ENCODE data around the gene PEF1. TPM values are rescaled to one million over a fixed set of nuclear protein-coding genes. Genes with fewer than 3 reads are reported as not detected.

Gene PEF1
- total and polyA plus RNA-seq, 9 donors: 31.7 to 65.2 (median 58.2) TPM

GRCh38 chr1:31581821-31582810 lies 62.6 kb downstream of the PEF1 start:
- Histone ChIP-seq H3K4me3 (no peak overlapping the region), H3K36me3 (no peaks in the 10 kb centered on the region), H3K27me3 (no peaks in the 10 kb centered on the region), H3K27ac (peak overlapping the region; percentile 71 to 79), H3K9me3 (no peaks in the 10 kb centered on the region), H3K4me1 (ENCODE audit: insufficient read depth) (peaks cover 39% of the 10 kb centered on the region)
- DNase-seq: no peak
- intact Hi-C loops (cut with DNase I): loop anchor here in 1 of 4 donors (10.0 kb wide), 1 partner anchor 63 kb away; the partner anchor contains the start of gene PEF1
- WGBS, 3 donors: 79 to 82% (median 79%) methylated on average over 12 of the region's 12 CpGs
- TF ChIP-seq POLR2A (IDR thresholded peaks at IDR 0.05): no peak
- no peak for TF ChIP-seq EP300 (IDR thresholded peaks at IDR 0.05)
- no peak for TF ChIP-seq CTCF (IDR thresholded peaks at IDR 0.05)

GRCh38 chr1:31580891-31581603 lies 63.6 kb downstream of the PEF1 start:
- Histone ChIP-seq H3K4me3 (no peak overlapping the region), H3K9me3 (no peaks in the 10 kb centered on the region), H3K36me3 (no peaks in the 10 kb centered on the region), H3K27ac (peak overlapping the region in 1 of 2 donors; percentile 79), H3K4me1 (ENCODE audit: insufficient read depth) (peaks cover 39% of the 10 kb centered on the region), H3K27me3 (no peaks in the 10 kb centered on the region)
- DNase-seq: no peak
- 66 to 77% (median 73%) methylated on average over 15 of the region's 15 CpGs for WGBS, 3 donors
- intact Hi-C loops (cut with DNase I): loop anchor here in 1 of 4 donors (10.0 kb wide), 1 partner anchor 64 kb away; the partner anchor contains the start of gene PEF1
- no peak for TF ChIP-seq CTCF (IDR thresholded peaks at IDR 0.05)
- TF ChIP-seq EP300 (IDR thresholded peaks at IDR 0.05): no peak
- TF ChIP-seq POLR2A (IDR thresholded peaks at IDR 0.05): no peak

- H3K36me3 ChIP-seq: no peaks in the 10 kb centered on the region
- H3K27me3 ChIP-seq: no peaks in the 10 kb centered on the region
- DNase-seq: peak in 3 of 5 donors; percentile 50 to 61 (median 56)
- no peaks in the 10 kb centered on the region for H3K9me3 ChIP-seq
- H3K4me1 ChIP-seq (ENCODE audit: insufficient read depth): peaks cover 39% of the 10 kb centered on the region
- intact Hi-C loops (cut with DNase I): loop anchor here in 1 of 4 donors (10.0 kb wide), 1 partner anchor 64 kb away; the partner anchor contains the start of gene PEF1
- H3K4me3 ChIP-seq: peak overlapping the region; percentile 13
- peak overlapping the region; percentile 69 to 79 for H3K27ac ChIP-seq
- TF ChIP-seq CTCF (IDR thresholded peaks at IDR 0.05): no peak
- TF ChIP-seq EP300 (IDR thresholded peaks at IDR 0.05): no peak
- TF ChIP-seq POLR2A (IDR thresholded peaks at IDR 0.05): no peak
- 25 to 36% (median 34%) methylated on average over 5 of the region's 5 CpGs for WGBS, 3 donors
These were observed 64.2 kb downstream of the PEF1 start for GRCh38 chr1:31580513-31580870.

Other genes with a start within 250 kb of the PEF1 start
- 10 to 100 TPM in 1 of 7 donors, 1 to 10 TPM in 3, under 1 TPM in 3; 0.25 to 15.2 (median 2.0) TPM for gene SERINC2, start 231.7 kb downstream of the PEF1 start, total RNA-seq
- gene SERINC2, start 231.7 kb downstream of the PEF1 start, polyA plus RNA-seq: under 1 TPM in 1 of 2 donors, not detected in 1; 0.90 TPM
- gene TINAGL1, start 68.4 kb downstream of the PEF1 start, total RNA-seq: 10 to 100 TPM; 27.1 to 57.3 (median 31.4) TPM
- 10 to 100 TPM; 30.0 to 55.0 TPM for gene TINAGL1, start 68.4 kb downstream of the PEF1 start, polyA plus RNA-seq
- not detected for gene HCRTR1, start 27.2 kb downstream of the PEF1 start, total RNA-seq
- not detected for gene HCRTR1, start 27.2 kb downstream of the PEF1 start, polyA plus RNA-seq
- 100 to 1,000 TPM in 5 of 7 donors, 10 to 100 TPM in 2; 64.4 to 237 (median 157) TPM for gene COL16A1, start 59.1 kb upstream of the PEF1 start, total RNA-seq
- 100 to 1,000 TPM in 1 of 2 donors, 10 to 100 TPM in 1; 19.8 to 194 TPM for gene COL16A1, start 59.1 kb upstream of the PEF1 start, polyA plus RNA-seq
- gene ADGRB2, start 119.5 kb upstream of the PEF1 start, total RNA-seq: 1 to 10 TPM in 6 of 7 donors, under 1 TPM in 1; 0.48 to 7.2 (median 1.6) TPM
- gene ADGRB2, start 119.5 kb upstream of the PEF1 start, polyA plus RNA-seq: 1 to 10 TPM in 1 of 2 donors, under 1 TPM in 1; 0.30 to 2.6 TPM
- gene SPOCD1, start 171.1 kb upstream of the PEF1 start, total RNA-seq: 1 to 10 TPM in 2 of 7 donors, under 1 TPM in 4, not detected in 1; 0.15 to 1.7 (median 0.54) TPM
- under 1 TPM; 0.30 to 0.42 TPM for gene SPOCD1, start 171.1 kb upstream of the PEF1 start, polyA plus RNA-seq

Data from ovary (tissue), 9 donors.